ENCODE results near the gene RPS6KL1. TPM values are rescaled to one million over a fixed set of nuclear protein-coding genes. Genes with fewer than 3 reads are reported as not detected.

The RPS6KL1 gene
- total RNA-seq, 1 donor from 2014 or later = 6.4 TPM

DNA sequence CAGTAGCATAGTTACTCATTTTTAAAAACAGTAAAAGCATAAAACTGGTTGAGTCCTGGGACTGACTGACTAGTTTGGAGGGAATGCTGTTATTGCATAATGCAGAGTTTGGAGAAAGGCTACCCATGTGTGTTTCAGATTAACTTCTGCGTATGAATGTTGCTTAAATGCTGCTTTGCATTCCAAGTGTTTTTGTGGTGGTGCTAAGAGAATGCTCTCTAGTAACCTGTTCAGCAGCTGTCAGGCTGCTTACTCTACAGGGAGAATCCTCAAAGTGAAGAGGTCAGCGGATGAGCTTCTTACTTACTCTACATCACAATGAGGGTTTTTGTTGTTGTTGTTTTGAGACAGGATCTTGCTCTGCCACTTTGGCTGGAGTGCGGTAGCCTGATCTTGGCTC, 37.1 kb downstream of the RPS6KL1 start:
- Histone ChIP-seq H4K20me1 (ENCODE audit: low read depth) (peaks cover 77% of the 10 kb centered on the region), H3K4me3 (no peak overlapping the region), H3K4me2 (peak overlapping the region; percentile 8), H3F3A (ENCODE audit: low read depth) (peaks cover 34% of the 10 kb centered on the region), H3K27me3 (no peaks in the 10 kb centered on the region), H2AFZ (replicated peaks) (no peak overlapping the region), H3K4me1 (peaks cover 27% of the 10 kb centered on the region), H3K9ac (no peak overlapping the region), H3K36me3 (no peaks in the 10 kb centered on the region), H3K79me2 (ENCODE audit: low read depth) (peaks cover 69% of the 10 kb centered on the region), H3K27ac (no peak overlapping the region), H3K9me3 (ENCODE audit: low read depth) (no peaks in the 10 kb centered on the region)
- peaks cover 14% of the 10 kb centered on the region for H3K36me3 Mint-ChIP-seq
- peak overlapping the region; percentile 83 for H3K27ac Mint-ChIP-seq
- H3K4me1 Mint-ChIP-seq = peaks cover 30% of the 10 kb centered on the region
- TF ChIP-seq EZH2phosphoT487 (IDR thresholded peaks at IDR 0.05) (no peak), EZH2 (IDR thresholded peaks at IDR 0.05) (no peak), CTCF (IDR thresholded peaks at IDR 0.05) (no peak)
- peaks cover 7% of the 10 kb centered on the region for H3K27me3 Mint-ChIP-seq (ENCODE audit: insufficient read depth, low read depth)
- DNase-seq (ENCODE audit: low spot score) = peak; percentile 71
- H3K9me3 Mint-ChIP-seq = no peaks in the 10 kb centered on the region
- no peak overlapping the region for H3K4me3 Mint-ChIP-seq

- Histone ChIP-seq H3K4me1 (peaks cover 30% of the 10 kb centered on the region), H3K9me3 (ENCODE audit: low read depth) (no peaks in the 10 kb centered on the region), H3K36me3 (no peaks in the 10 kb centered on the region), H3K27ac (no peak overlapping the region), H3K79me2 (ENCODE audit: low read depth) (peaks cover 56% of the 10 kb centered on the region), H4K20me1 (ENCODE audit: low read depth) (peaks cover 54% of the 10 kb centered on the region), H3F3A (ENCODE audit: low read depth) (peaks cover 34% of the 10 kb centered on the region), H3K9ac (peak overlapping the region; percentile 84), H3K4me3 (peak overlapping the region; percentile 97), H3K27me3 (no peaks in the 10 kb centered on the region), H3K4me2 (peak overlapping the region; percentile 99), H2AFZ (replicated peaks) (peak overlapping the region; percentile 94)
- Mint-ChIP-seq H3K36me3 (peaks cover 8% of the 10 kb centered on the region), H3K27ac (peak overlapping the region; percentile 99), H3K27me3 (ENCODE audit: insufficient read depth, low read depth) (peaks cover 7% of the 10 kb centered on the region), H3K4me3 (peak overlapping the region; percentile 98), H3K9me3 (no peaks in the 10 kb centered on the region), H3K4me1 (peaks cover 44% of the 10 kb centered on the region)
- TF ChIP-seq CTCF (IDR thresholded peaks at IDR 0.05) = no peak
- no peak for TF ChIP-seq EZH2phosphoT487 (IDR thresholded peaks at IDR 0.05)
- peak; percentile 50 for TF ChIP-seq EZH2 (IDR thresholded peaks at IDR 0.05)
- peak; percentile 65 for DNase-seq (ENCODE audit: low spot score)
These were observed 40.7 kb downstream of the RPS6KL1 start for GRCh38 chr14:74882103-74882920.

GRCh38 chr14:74881431-74882102, 41.5 kb downstream of the RPS6KL1 start, which contains the start of gene DLST:
TSS of gene DLST (plus strand) at chr14:74881916. CDS start at chr14:74881954, 38 bp downstream.
- Histone ChIP-seq H3F3A (ENCODE audit: low read depth) (peaks cover 32% of the 10 kb centered on the region), H3K79me2 (ENCODE audit: low read depth) (peaks cover 48% of the 10 kb centered on the region), H3K9ac (peak within 1 kb of the TSS; percentile 84), H3K4me2 (peak within 1 kb of the TSS; percentile 99), H3K4me3 (peak within 1 kb of the TSS; percentile 97), H3K9me3 (ENCODE audit: low read depth) (no peaks in the 10 kb centered on the region), H4K20me1 (ENCODE audit: low read depth) (peaks cover 46% of the 10 kb centered on the region), H3K36me3 (no peaks in the 10 kb centered on the region), H3K27ac (no peak within 1 kb of the TSS), H3K4me1 (peaks cover 30% of the 10 kb centered on the region), H2AFZ (replicated peaks) (peak within 1 kb of the TSS; percentile 94), H3K27me3 (no peaks in the 10 kb centered on the region)
- Mint-ChIP-seq H3K9me3 (no peaks in the 10 kb centered on the region), H3K27me3 (ENCODE audit: insufficient read depth, low read depth) (peaks cover 7% of the 10 kb centered on the region), H3K4me3 (peak within 1 kb of the TSS; percentile 98), H3K4me1 (peaks cover 44% of the 10 kb centered on the region), H3K36me3 (peaks cover 8% of the 10 kb centered on the region), H3K27ac (peak within 1 kb of the TSS; percentile 99)
- DNase-seq (ENCODE audit: low spot score) = peak; percentile 93
- TF ChIP-seq EZH2phosphoT487 (IDR thresholded peaks at IDR 0.05) (no peak), EZH2 (IDR thresholded peaks at IDR 0.05) (no peak), CTCF (IDR thresholded peaks at IDR 0.05) (no peak)

Measured in neural progenitor cell (in vitro differentiated cells).